ENCODE results near the gene KDM4C. TPM values are rescaled to one million over a fixed set of nuclear protein-coding genes. Genes with fewer than 3 reads are reported as not detected.
A peak's percentile ranks its signal among the peaks of the same experiment; 100 is the strongest.

KDM4C gene
- total RNA-seq, 4 donors from 2014 or later: 39.0 to 113 (median 43.9) TPM

- Histone ChIP-seq H3K27me3 (no peaks in the 10 kb centered on the region), H3K9me3 (no peaks in the 10 kb centered on the region), H3K4me1 (peaks cover 9% of the 10 kb centered on the region), H3K36me3 (no peaks in the 10 kb centered on the region), H3K27ac (no peak overlapping the region), H3K4me3 (no peak overlapping the region)
- WGBS: 78% methylated on average over 4 of the region's 4 CpGs
- TF ChIP-seq POLR2A (IDR thresholded peaks at IDR 0.05) (no peak), POLR2AphosphoS5 (IDR thresholded peaks at IDR 0.05) (no peak), EP300 (IDR thresholded peaks at IDR 0.05) (no peak)
- TF ChIP-seq, protein P1, sequence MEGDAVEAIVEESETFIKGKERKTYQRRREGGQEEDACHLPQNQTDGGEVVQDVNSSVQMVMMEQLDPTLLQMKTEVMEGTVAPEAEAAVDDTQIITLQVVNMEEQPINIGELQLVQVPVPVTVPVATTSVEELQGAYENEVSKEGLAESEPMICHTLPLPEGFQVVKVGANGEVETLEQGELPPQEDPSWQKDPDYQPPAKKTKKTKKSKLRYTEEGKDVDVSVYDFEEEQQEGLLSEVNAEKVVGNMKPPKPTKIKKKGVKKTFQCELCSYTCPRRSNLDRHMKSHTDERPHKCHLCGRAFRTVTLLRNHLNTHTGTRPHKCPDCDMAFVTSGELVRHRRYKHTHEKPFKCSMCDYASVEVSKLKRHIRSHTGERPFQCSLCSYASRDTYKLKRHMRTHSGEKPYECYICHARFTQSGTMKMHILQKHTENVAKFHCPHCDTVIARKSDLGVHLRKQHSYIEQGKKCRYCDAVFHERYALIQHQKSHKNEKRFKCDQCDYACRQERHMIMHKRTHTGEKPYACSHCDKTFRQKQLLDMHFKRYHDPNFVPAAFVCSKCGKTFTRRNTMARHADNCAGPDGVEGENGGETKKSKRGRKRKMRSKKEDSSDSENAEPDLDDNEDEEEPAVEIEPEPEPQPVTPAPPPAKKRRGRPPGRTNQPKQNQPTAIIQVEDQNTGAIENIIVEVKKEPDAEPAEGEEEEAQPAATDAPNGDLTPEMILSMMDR (IDR thresholded peaks at IDR 0.05): no peak
- no peak for DNase-seq (ENCODE audit: low spot score in 2 of 2)
Measured at GRCh38 chr9:7093040-7093439, 335.3 kb downstream of the KDM4C start.

GRCh38 chr9:7094052-7094451 lies 336.3 kb downstream of the KDM4C start:
- Histone ChIP-seq H3K27me3 (no peaks in the 10 kb centered on the region), H3K9me3 (no peaks in the 10 kb centered on the region), H3K36me3 (no peaks in the 10 kb centered on the region), H3K27ac (no peak overlapping the region), H3K4me3 (no peak overlapping the region), H3K4me1 (peaks cover 15% of the 10 kb centered on the region)
- no peak for DNase-seq (ENCODE audit: low spot score in 2 of 2)
- 78% methylated on average over 2 of the region's 2 CpGs for WGBS
- TF ChIP-seq EP300 (IDR thresholded peaks at IDR 0.05) (no peak), POLR2AphosphoS5 (IDR thresholded peaks at IDR 0.05) (no peak)
- TF ChIP-seq, protein P1 (IDR thresholded peaks at IDR 0.05): peak in 1 of 2 donors; percentile 8

DNA sequence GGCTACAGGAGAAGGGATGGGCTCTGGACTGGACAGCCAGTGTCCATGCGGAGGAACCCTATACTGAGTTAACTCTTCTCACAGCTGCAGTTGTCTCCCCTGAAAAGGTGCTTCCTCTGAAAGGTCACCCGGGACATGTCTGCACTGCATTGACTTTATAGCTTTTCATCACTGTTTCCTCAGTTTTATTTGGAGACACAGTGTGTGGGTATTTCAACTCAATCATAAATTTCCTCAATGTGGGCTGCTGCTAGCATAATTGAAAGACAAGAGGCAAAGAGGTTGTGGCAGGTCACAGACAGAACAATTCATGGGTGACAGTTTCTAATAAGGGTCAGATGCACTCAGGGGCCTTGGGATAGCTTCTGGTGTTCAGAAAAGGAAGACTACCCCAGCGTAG lies 336.8 kb downstream of the KDM4C start:
- DNase-seq (ENCODE audit: low spot score in 2 of 2): no peak
- Histone ChIP-seq H3K4me1 (peaks cover 15% of the 10 kb centered on the region), H3K9me3 (no peaks in the 10 kb centered on the region), H3K36me3 (no peaks in the 10 kb centered on the region), H3K4me3 (no peak overlapping the region), H3K27ac (no peak overlapping the region), H3K27me3 (no peaks in the 10 kb centered on the region)
- 87% methylated on average over 3 of the region's 3 CpGs for WGBS
- TF ChIP-seq EP300 (IDR thresholded peaks at IDR 0.05) (no peak), POLR2A (IDR thresholded peaks at IDR 0.05) (no peak), POLR2AphosphoS5 (IDR thresholded peaks at IDR 0.05) (no peak)
- TF ChIP-seq, protein P1 (IDR thresholded peaks at IDR 0.05): no peak

GRCh38 chr9:7095058-7095457 lies 337.3 kb downstream of the KDM4C start:
- Histone ChIP-seq H3K9me3 (no peaks in the 10 kb centered on the region), H3K4me1 (peaks cover 15% of the 10 kb centered on the region), H3K27ac (no peak overlapping the region), H3K36me3 (no peaks in the 10 kb centered on the region), H3K4me3 (no peak overlapping the region), H3K27me3 (no peaks in the 10 kb centered on the region)
- no peak for DNase-seq (ENCODE audit: low spot score in 2 of 2)
- no peak for TF ChIP-seq POLR2A (IDR thresholded peaks at IDR 0.05)
- no peak for TF ChIP-seq POLR2AphosphoS5 (IDR thresholded peaks at IDR 0.05)
- TF ChIP-seq, protein P1 (IDR thresholded peaks at IDR 0.05): no peak
- TF ChIP-seq EP300 (IDR thresholded peaks at IDR 0.05): no peak
- WGBS: 72% methylated on average over 3 of the region's 3 CpGs

DNA sequence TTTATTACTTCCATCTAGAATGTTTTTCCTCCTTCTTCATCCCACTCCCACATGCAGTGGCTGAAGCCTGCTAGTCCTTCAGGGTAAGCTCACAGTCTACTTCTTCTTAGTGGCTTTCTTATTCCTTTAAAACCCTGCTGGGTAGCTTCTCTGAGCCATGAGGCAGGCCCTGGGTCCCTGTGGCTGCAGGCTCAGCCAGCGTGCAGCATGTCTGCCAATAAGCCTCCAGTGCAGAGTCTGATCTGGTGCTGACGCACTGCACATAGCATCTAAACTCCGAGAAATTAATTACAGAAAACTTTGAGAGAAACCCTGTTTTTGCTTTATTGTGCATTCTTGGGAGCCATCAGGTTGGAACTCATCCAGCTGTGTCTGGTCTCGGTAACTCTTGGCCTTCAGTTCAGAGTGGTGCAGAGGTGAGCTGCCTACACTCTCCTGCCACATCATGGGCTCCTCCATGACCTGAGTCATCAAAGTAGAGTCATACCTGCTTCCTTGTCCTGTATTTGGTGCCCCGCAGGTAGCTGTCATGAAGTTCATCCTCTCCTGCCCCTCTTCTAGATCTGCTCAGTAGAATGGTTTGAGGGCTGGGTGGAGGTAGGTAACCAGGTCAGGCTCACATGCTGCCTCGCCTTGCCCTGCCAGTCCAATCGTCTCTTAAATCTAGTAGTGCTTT lies 339.4 kb downstream of the KDM4C start:
- 69% methylated on average over 7 of the region's 7 CpGs for WGBS
- Histone ChIP-seq H3K36me3 (no peaks in the 10 kb centered on the region), H3K9me3 (no peaks in the 10 kb centered on the region), H3K27me3 (no peaks in the 10 kb centered on the region), H3K4me3 (no peak overlapping the region), H3K27ac (no peak overlapping the region), H3K4me1 (peaks cover 15% of the 10 kb centered on the region)
- TF ChIP-seq POLR2AphosphoS5 (IDR thresholded peaks at IDR 0.05) (no peak), POLR2A (IDR thresholded peaks at IDR 0.05) (no peak)
- DNase-seq (ENCODE audit: low spot score in 2 of 2): no peak
